AG10803 (cell line): ENCODE data around the gene HDGFL2.
"Not testable (repeated sequence)": the region's sequence is repeated elsewhere in the genome, so short reads cannot be mapped to it uniquely, and the experiment has no call there.

Experiments used
- DNase-seq: peaks from one replicate; pipeline ENCODE4 v3.0.0; 2010; ENCODE audit warnings: low read depth
- H3K4me3 ChIP-seq: 2 replicates; pipeline ENCODE4 v1.5.1; 2011; ENCODE audit warnings: mild to moderate bottlenecking, low read length, control low read depth
- TF ChIP-seq, protein P1 (sequence below): conservative IDR thresholded peaks from 2 replicates; pipeline ENCODE4 v1.5.1; 2011; ENCODE audit warnings: mild to moderate bottlenecking, low read length, control low read depth, inconsistent platforms

Gene HDGFL2

DNA sequence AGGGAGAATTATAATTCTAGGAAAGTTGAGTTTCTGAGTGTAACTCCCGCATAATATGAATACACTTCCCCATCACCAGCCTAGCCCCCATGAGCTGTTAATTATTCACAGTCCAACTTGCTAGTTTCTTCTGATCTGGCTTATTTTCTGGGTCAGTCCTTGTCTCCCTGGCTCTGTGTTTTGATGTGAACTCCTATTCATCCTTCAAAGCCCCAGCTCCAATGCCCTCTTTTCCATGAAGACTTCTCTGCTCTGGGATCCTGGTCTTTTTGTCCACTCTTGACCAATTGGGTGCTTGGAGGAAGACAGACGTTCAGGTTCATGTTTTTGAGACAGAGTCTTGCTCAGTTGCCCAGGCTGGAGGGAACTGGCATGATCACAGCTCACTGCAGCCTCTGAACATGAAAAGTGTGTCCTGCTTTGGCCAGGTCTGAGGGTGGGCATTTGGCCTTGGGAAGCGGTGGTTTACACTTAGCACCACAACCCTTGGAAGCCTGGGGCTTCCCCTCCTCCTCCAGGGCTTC lies 67.1 kb downstream of the HDGFL2 start:
- TF ChIP-seq, protein P1, sequence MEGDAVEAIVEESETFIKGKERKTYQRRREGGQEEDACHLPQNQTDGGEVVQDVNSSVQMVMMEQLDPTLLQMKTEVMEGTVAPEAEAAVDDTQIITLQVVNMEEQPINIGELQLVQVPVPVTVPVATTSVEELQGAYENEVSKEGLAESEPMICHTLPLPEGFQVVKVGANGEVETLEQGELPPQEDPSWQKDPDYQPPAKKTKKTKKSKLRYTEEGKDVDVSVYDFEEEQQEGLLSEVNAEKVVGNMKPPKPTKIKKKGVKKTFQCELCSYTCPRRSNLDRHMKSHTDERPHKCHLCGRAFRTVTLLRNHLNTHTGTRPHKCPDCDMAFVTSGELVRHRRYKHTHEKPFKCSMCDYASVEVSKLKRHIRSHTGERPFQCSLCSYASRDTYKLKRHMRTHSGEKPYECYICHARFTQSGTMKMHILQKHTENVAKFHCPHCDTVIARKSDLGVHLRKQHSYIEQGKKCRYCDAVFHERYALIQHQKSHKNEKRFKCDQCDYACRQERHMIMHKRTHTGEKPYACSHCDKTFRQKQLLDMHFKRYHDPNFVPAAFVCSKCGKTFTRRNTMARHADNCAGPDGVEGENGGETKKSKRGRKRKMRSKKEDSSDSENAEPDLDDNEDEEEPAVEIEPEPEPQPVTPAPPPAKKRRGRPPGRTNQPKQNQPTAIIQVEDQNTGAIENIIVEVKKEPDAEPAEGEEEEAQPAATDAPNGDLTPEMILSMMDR: no peak
- H3K4me3 ChIP-seq: no peak overlapping the region
- DNase-seq: no peak

DNA sequence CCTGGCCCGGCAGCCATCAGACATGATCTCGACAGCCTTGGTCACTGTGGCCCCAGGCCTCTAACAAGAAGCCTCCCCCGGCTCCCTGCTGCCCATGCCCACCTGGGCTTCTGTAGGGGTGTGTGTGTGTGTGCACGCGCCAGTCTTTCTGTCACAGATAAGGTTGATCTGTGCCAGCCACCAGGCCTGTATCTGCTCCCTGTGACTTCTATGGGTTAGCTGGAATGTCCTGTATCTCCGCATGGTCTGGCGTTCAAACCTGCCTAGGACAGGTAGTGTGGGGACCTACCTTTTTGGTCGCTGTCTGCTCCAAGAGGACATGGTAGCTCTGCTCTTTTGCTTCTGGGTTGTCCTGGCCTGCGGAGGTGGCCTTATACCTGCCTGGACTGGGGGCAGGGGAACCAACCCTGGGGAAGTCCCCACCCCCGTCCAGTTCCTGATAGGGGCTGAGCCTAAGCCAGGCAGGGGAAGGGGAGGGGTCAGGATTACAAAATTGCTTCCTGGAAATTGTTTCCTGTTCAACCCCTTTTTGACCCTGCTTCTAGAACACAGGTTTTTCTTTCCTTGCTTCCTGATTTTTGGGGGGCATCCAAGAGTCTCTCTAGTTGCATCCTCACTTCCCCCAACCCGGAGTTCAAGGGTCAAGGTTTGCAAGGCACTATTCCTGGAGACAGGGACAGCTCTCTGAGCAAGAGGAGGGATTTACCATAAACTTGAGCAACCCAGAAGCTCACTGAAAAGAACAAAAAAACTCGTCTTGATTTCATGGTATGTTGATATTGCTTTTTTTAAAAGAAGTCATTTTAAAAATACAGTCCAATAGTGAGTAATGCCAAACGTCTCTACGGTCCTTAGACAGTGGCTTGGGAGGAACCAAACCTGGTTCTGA lies 67.8 kb downstream of the HDGFL2 start, which contains the start of gene LRG1:
Gene LRG1 (minus strand): TSS at position 344 of the 889 bp plus-strand sequence. CDS start 23 bp downstream, at position 321.
- DNase-seq: no peak
- TF ChIP-seq, protein P1: no peak
- H3K4me3 ChIP-seq: no peak within 1 kb of the TSS

DNA sequence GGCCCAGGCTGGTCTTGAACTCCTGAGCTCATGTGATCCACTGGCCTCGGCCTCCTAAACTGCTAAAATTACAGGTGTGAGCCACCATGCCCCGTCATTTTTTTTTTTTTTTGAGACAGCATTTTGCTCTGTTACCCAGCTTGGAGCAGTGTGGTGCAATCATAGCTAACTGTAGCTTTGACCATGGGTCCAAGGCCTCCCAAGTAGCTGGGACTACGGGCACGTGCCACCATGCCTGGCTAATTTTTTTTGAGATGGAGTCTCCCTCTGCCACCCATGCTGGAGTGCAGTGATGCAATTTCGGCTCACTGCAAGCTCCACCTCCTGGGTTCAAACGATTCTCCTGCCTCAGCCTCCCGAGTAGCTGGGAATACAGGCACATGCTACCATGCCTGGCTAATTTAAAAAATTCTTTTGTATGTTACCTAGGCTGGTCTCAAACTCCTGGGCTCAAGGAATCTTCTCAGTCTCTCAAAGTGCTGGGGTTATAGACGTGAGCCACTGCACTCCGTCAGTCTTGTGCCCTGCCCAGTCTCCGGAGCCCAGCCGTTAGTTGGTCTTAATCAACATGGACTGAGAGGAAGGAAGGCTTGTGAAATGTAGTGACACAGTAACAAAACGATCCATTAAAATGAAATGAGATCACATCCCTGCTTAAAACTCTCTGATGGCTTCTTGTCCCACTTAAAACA lies 69.2 kb downstream of the HDGFL2 start:
- no peak for DNase-seq
- TF ChIP-seq, protein P1: no peak
- H3K4me3 ChIP-seq: no peak overlapping the region

DNA sequence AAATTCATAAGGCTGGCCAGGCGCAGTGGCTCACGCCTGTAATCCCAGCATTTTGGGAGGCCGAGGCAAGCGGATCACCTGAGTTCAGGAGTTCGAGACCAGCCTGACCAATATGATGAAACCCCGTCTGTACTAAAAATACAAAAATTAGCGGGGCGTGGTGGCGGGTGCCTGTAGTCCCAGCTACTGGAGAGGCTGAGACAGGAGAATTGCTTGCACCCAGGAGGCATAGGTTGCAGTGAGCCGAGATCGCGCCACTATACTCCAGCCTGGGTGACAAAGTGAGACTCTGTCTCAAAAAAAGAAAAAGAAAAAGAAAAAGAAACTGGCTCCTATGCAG lies 69.7 kb downstream of the HDGFL2 start:
- not testable (repeated sequence) for DNase-seq, H3K4me3 ChIP-seq

DNA sequence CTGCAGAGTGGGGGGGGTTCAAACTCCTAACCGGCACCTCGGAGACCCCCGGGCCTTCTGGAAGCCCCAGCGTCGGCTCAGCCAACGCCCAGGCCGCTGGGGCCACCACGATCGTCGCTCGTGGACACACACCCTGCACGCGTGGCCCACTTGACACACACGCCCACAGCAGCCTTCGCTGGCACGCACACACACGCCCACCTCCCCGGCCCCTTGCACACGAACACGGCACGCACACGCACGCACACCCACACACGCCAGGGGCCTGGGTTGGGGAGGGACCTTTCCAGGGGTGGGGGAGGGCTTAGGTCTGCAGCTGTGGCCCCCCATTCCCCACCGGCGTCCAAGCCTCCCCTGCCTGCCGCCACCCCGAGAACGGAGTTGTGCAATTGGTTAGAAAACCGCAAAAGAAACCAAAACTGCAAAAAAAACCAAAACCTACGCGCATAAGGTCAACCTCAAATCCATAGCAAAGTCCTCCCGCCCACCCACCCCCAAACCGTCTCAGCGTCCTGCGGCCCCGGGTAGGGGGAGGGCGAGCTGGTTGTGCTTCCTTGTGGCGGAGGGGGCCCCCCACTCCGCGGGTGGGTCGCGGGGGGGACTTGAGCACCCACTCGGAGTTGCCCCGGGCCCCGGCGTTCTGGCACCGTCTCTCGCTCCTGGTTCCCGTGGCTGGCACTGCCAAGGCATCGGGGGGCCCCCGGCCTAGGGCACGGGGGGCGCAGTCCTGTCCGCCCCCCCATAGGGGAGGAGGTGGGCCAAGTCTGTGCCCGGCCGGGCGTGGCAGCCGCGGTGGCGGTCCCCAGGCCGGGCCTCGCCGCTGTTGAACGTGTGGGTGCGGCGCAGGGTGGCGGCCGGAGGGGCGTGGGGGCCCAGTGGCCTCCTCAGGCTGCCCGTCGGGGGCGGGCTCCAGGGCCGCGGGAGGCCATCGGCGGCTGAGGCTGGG lies 71.1 kb downstream of the HDGFL2 start:
- TF ChIP-seq, protein P1: no peak
- H3K4me3 ChIP-seq: no peak overlapping the region

DNA sequence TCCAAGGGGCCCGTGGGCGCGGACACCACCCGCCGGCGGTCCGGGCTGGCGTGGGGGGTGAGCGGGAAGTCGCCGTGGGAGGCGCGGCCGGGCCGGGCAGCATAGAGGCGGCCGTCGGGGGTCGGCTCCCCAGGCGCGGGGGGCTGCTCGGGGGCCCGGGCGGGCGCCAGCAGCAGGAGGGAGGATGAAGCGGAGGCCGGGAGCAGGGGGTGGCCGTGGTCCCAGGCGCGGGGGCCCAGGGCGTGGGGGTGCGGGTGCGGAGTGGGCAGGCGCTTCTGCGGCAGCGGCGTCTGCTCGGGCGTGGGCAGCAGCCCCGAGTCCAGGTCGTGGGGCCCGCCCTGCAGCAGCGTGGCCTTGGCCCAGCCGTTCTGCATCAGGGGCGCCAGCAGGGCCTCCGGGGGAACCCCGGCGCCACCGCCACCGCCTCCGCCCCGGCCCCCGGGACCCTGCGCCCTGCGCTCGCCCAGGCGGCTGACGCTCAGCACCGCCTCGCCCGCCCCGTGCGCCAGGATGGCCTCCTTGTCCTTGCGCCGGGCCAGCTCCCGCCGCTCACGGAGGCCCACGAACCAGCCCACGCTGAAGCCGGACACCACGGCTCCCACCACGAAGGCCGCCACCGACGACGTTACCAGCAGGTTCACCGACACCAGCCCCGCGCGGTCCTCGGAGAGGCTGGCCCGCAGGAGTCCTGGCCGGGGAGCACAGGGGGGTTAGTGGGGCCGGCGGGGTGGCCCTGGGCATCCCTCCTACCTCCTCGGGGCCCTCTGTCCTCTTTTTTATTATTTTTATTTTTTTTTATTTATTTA lies 71.9 kb downstream of the HDGFL2 start:
- H3K4me3 ChIP-seq: no peak overlapping the region
- DNase-seq: no peak
- TF ChIP-seq, protein P1: no peak

More for the DNA sequence above, 71.1 kb downstream of the HDGFL2 start:
- DNase-seq: no peak
